ENCODE results near the gene EYA4. TPM values are rescaled to one million over a fixed set of nuclear protein-coding genes. Genes with fewer than 3 reads are reported as not detected.

Gene EYA4
- total RNA-seq, 1 donor from 2014 or later, result not detected

DNA sequence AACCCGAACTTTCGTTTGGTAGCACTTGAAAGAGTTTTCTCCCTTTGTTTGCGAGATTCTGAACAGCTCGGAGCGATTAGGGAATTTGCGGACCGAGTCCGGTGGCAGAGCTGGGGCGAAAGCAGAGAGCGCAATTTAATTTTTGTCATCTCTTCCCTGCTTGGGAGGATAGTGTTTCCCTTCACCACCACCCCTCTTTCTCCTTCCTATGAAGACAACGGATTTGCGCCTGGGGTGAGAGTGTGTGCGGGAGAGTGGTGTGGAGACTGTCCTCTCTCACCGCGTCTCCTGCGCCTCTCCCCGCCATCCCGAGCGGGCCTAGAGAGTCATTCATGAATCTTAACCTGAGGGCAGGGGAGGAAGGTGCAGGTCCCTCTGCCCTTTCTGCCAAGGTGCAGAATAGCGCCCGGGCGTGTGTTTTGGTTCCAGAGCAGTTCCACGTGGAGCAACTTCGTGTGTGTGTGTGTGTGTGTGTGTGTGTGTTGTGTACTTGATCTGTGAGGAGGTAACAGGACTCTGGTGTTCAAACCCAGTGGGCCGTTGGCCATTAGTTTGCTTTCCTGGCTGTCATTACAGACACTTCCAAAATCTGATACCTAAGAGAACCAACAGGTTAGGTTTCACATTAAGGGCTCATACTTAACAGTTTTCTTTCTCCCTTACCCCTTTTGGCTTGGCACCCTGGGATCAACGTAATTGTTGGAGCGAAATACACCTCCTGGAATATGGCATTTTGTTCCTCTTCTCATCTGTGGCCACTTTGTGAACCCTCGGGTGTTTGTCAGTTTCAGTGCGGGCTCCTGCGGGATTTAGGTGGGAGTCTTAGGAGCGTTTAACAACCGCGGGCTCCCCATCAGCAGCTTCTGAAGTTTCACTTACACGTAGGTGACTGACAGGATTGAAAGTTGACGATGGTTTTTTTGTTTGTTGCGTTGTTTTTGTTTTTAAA, 1.8 kb downstream of the EYA4 start:
- intact Hi-C loops (cut with micrococcal nuclease), result no loop called here

DNA sequence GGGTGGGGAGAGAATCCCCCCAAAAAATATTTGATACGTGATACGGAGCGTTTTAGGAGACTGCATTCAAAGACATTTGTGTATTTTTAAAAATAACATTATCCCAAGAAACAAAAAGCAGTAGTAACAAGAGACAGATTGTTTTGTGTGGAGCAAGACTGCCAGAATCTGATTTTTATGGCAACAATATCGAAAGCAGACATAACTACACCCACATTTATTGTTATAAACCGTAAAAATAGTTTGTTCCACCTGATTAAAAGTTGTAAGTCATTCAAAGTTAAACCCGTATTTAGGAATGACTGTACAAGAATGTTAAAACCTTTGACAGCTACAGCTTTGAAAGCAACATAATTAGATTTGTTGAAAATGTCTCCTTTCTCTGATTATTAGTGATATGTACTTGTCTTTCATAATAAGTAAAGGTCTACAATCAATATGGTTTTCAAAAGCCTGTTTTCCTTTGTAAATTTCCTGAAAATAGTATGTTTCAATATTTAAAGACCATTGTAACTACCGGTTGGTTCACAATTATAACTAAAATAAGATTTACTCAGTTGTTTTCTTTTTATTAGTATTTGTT, 2.7 kb downstream of the EYA4 start:
- intact Hi-C loops (cut with micrococcal nuclease), result no loop called here

DNA sequence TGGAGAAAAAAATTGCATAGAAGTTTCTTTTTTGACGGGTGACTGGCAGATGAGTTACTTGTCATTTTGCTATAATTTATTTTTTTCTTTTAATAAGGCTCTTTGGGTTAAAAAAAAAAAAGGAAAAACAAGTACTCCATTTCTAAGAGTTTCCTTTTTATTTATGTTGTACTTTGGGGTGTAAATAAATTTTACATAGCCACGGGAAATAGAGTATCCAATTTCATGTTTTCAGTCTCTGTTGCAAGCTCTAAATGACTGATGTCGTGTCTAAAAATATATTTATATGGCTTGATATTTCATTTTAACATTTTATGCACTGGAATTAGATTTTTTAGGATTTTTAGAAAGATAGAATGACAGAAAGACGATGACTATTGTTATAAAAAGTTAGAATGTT, 3.4 kb downstream of the EYA4 start:
- intact Hi-C loops (cut with micrococcal nuclease), result no loop called here

DNA sequence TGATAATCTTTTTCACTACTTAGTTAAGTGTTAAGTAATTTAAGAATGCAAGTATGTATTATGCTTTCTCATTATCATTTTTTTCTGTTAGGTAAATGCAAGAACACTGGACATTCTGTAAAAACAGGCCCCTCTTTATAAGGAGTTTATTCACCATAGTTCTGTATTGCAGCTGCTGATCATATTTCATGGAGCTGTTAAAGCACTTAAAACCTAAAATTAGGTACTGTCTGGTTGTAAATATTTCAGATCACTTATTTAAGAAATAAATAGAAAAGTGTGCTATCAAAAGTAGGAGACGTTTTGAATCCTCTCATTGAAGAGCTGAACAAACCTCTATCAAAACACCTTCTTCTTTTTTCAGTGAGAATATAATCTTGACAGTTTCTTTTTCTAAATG, 3.9 kb downstream of the EYA4 start:
- intact Hi-C loops (cut with micrococcal nuclease), result loop anchor here (5.0 kb wide), 1 partner anchor 647 kb away; no protein-coding TSS in a partner anchor

DNA sequence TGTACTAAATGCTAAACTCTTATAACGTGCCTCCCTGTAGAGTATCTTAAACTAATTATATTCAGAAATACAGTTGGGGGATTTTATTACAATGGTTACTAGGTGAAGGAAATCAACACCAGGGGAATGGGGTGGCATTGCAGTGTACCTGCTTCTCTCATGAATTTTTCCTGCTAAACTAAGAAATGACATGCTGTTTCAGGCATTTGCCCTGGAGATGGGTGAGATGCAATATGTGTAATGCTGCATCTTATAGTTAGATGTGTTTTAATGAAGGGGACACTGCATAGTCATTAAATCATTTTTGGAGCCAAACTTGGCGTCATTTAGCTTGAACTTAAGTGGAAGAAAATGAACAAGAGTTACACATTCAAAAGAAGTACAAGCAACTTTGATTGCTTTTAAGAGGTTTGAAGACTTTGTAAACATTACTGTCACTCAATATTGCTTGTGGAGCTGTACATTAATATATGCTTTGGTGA, 4.3 kb downstream of the EYA4 start:
- intact Hi-C loops (cut with micrococcal nuclease), result loop anchor here (5.0 kb wide), 1 partner anchor 647 kb away; no protein-coding TSS in a partner anchor

DNA sequence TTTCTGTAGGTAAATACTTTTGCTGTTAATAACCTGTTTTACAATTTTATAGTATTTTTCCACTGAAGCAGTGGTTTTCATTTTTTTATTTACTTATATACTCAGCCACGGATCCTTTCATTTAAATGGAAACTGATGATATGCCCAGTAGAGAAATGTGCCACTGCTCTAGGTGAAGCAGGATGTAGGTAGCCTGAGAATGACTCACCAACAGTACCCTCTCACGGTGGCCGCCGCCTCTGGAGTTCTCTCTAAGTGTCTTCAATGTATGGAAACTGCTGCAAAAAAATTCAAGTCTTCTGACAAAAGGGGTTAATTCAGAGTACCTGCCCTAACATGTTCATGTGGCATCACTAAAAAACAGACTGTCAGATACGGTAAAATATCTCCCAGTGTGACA, 6.4 kb downstream of the EYA4 start:
- intact Hi-C loops (cut with micrococcal nuclease), result loop anchor here (5.0 kb wide), 1 partner anchor 645 kb away; no protein-coding TSS in a partner anchor

DNA sequence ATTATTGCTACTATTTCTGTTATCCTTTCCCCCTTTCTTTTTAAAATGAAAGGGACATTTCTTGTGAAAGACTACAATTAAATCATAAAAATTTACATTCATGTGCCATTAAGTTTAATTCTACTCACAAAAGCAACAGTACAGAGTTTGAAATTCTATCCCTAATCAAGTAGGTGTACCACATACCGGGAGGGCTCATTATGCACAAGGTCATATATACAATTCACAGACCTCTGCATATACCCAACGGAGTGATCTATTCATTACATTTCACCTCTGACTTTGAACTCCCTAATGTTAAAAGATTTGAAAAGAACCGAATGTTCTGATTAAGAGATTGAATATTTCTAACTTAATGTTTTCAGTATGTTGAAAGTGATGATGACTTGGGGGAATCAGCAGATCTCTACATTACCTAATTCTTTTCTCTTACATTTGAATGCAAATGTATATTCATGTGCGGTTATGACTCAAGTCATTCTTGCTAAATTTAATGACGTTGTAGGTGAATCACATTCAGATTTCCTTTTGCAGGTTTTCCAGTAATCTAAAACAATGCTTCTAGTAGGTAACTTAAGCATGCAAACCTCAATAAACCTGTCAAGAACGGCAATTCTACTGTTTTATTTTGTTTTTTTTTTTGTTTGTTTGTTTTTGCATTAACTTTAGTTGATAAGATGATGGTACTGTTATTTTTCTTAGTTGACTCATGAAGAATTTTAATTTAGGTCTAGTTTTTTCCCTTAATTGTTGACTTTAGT, 7.3 kb downstream of the EYA4 start:
- intact Hi-C loops (cut with micrococcal nuclease), result loop anchor here (5.0 kb wide), 1 partner anchor 644 kb away; no protein-coding TSS in a partner anchor

DNA sequence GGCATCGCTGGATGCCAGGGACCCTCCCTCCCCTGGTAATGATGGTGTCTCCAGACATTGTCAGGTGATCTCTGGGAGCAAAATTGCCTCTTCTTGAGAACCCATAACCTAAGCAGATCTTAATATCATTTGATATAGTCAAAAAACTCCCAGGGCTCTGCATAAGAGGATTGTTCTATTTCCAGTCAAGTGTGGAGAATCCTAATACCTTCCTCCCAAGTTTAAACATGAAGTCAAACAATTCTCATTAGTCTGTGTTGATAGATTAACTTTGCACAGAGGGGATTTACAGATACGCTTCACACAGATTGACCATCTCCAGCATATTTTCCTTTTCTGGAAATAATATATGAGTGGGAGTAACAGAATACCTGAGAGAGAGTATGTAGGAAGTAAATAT, 10.5 kb downstream of the EYA4 start:
- intact Hi-C loops (cut with micrococcal nuclease), result no loop called here

DNA sequence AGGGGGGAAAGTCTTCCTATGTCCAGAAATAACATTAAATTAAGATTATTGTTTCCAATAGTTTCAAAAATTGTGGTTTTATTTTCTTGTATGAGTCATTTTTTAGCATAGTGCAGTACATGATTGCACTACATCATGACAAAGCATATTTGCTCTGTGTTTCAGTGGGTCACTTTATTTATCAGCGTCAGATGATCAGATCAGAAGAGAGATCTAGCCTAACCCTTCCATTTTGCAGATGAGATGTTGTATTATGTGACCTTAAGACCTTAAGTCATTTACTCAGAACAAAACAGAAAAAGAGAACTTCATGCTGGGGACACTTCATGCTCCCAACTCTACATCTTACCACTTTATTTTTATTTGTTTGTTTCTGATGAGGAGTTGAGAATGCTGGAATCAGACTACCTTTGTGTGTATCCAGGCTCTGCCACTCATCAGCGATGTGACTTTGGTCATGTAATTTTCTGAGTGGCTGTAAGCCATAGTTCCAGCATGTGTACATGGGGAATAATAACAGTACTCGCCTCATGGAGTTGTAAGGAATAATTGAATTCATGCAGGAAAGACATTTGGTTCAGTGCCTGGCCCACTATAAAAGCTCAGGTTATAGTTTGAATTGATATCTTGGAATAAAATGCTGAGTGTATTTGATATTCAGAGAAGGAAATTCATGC, 13.5 kb downstream of the EYA4 start:
- intact Hi-C loops (cut with micrococcal nuclease), result no loop called here

DNA sequence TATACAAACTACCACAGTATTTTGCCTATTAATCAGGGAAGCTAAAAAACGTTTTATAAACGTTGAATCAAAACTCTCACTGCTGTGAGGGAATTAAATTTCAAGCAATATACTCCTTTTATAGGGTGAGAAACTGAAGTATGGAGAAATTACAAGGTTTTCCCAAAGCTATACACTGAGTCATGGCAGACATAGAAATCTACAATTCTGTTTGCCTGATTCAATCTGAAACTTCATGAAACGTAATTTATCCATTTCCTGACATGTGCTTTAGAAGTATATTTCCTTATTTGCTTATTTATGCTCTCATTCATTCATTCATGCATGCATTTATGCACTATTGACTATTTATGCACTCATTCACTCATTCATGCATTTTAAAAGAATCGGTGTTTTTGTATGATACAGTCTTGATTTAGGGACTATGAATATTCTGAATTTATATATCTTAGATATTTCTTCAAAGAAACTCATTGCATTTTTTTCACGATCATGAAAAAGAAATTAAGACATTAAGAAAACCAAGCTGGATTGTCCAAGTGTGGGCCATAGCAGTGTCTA, 16.5 kb downstream of the EYA4 start:
- intact Hi-C loops (cut with micrococcal nuclease), result no loop called here

DNA sequence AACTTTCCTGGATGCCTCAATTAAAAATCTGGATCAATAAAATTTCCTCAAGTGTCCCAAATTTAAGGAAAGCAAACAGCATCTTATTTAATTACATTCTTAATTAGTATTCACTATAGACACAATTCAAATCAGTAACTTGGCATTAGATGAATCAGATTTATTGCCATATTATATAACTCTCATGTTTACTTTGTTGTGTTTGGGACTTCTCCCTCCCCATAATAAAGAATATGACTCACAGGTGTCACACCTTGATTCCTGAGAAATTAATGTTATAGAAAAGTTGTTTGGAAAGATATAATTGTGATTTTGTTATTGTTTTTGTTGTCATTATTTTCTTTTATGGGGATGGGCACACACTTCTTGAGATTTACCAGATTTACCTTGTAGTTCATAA, 18.4 kb downstream of the EYA4 start:
- intact Hi-C loops (cut with micrococcal nuclease), result no loop called here

DNA sequence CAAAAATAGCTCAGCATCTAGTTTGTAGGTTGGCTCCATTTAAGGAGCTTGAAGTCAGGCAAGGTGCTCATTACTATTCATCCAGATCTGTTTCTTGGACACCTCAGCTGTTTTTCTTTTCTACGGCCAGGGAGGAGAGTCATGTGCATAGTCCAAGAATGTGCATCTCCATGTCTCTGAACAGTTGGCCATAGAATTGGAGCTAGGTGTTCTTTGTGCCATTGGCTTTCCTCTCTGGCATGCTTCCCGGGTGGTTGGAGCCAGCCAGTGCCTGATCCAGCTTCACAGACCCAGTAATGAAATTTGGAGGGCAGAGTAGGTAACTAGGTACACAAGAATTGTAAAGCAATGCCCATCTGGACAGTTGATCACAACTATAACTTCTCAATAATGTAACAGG, 21.6 kb downstream of the EYA4 start:
- intact Hi-C loops (cut with micrococcal nuclease), result no loop called here

DNA sequence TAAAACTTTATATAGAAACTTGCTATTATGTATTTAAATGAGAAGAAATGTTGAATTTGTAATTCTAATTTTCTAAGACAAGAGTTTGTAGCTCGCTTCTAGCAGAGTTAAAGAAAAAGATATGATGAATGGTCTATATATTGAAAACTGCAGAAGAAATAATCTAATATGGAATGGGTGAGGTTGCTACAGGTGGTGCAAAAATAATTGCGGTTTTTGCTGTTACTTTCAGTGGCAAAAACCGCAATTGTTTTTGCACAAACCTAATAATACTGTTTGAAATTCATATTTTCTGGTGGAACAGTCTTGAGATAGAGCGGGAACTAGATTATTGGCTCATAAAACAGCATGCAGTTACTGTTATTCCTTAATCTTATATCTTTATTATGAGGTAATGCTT, 23.9 kb downstream of the EYA4 start:
- intact Hi-C loops (cut with micrococcal nuclease), result no loop called here

DNA sequence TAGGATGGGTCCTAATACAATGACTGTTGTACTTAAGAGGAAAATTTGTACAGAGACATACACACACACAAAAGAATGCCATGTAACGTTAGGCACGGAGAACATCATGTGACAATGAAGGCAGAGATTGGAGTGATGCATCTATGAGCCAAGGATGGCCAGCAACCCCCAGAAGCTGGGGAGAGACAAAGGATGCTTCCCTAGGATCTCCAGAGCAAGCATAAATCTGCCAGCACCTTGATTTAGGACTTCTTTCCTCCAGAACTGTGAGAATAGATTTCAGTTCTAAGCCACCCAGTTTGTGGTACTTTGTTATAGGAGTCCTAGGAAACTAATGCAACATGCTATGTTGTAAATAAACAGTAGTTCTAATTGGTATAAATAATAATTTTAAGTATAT, 25.0 kb downstream of the EYA4 start:
- intact Hi-C loops (cut with micrococcal nuclease), result no loop called here

DNA sequence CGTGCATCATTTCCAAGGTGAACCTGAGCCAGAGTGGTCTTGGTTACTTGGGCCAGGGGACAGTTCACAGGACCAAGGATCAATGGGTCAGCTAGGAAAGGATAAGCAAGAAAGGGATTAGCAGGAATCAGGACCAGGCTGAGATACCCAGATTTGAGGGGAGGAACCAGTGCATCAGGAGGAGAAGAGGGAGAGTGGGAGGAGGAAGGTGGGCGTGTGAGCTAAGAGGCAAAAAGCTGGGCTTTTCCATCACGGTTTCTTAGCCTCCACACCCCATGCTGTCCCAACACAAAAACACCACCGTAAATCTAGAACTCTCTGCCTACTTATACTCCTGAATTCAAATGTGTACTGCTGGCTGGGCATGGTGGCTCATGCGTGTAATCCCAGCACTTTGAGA, 27.5 kb downstream of the EYA4 start:
- intact Hi-C loops (cut with micrococcal nuclease), result no loop called here

DNA sequence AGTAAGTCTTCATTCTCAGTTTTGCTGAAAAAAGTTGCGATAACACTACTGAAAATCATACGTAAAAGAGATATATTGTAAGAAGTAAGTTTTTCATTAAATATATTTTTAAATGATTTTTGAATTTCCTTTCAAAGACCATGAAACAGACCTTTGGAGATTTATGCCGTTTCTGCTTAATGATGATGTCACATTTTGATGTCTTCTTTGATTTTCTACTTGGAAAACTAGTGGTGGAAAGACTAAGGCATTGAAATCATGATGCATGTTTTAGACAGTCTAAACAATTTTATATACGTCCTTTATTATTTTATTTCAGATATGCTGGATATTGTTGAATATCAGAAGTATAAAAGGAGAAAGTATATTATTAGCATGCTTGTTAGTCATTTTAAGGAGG, 33.7 kb downstream of the EYA4 start:
- intact Hi-C loops (cut with micrococcal nuclease), result no loop called here

DNA sequence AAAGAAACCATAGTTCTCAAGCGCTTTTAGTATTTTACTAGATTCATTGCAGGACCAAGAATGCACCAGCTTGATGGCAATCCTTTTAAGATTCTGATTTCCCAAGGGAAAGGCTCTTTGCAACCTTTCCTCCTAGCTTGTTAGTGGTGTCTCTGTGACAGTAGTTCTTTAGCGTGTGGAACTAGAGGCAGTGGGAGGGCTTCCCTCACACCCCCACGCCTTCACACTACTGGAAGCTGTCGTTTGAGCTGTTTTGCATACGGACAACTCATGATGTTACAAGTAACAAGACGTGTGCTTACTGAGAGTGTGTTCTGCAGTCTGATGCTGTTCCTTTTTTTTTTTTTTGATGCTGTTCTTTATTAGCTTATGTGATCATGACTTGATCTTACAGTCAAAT, 34.1 kb downstream of the EYA4 start:
- intact Hi-C loops (cut with micrococcal nuclease), result no loop called here

DNA sequence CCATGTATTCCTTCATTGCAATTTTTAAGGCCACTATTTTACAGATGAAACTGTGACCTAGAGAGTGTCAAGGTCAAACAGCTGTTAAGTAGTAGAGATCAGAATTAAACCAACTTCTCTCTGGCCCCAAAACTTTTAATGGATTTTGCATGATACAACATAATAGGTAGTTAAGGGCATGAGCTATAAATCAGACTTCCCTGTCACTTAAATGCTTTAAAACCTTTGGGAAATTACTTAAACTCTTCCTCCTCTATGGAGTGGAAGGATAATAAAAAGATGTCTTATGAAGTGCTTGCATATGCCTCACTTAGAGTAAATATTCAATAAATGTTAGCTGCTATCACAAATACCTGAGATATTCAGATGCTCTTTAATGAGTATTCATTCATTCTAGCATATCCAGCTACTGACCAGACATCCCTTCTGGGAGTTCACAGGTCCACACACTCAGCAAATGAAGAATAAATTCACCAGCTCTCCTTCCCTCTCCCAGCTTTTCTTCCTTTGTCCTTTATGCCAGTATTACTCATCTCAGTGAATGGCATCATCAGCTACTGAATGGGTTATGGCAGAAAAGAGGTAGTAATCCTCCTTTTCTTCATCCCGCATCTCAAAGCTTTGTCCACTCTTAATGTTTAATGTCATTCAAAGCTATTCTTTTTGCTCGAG, 36.2 kb downstream of the EYA4 start:
- intact Hi-C loops (cut with micrococcal nuclease), result no loop called here

DNA sequence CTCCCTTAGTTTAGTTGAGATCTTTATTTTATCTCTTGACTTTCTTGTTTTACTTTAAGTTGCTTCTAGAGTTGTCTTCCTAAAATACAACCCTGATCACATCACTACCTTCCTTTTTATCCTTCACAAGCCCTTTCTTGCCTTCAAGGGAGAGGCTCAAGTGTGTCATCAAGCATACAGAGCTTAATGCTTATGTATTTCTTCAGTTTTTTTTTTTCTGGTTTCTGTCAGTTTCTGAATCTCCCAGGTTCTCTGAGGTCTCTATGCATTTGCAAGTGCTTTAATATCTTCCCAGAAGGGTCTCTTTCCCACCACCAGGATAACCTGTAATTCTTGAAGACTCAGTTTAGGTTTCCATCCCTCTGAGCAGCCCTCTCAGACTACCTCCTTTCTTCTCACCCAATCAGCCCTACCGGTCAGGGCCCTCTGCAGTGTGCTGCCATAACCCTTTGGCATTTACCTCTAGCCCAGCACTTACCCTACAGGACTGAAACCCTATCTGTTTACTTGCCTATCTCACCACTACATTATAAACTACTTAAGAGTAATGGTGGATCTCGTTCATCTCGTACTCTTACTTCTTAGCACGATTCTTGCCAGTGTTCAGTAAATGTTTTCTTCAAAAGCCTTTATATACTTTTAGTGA, 36.9 kb downstream of the EYA4 start:
- intact Hi-C loops (cut with micrococcal nuclease), result no loop called here

DNA sequence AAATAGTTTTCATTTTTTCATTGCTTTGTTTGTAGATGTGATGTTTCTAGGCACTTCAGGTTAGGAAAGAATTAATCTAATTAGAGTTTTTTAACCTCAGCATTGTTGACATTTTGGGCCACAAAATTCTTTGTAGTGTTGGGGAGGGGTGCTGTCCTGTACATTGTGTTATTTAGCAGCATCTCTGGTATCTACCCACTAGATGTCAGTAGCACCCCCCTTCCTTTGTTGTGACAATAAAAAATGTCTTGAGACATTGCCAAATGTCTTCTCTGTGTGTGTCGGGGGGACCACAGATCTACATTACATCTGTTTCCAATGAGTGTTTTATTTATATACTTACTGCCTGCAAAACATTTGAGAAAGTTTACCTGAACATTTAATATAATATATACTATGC, 45.6 kb downstream of the EYA4 start:
- intact Hi-C loops (cut with micrococcal nuclease), result no loop called here

Data from T-helper 2 cell treated with Interferon-gamma antibody and Interleukin-4, amounts not matched to agents 100 ng/mL and 5 ng/mL, for 36 hours (primary cell).